Cerebellar nuclear complex (tissue), 1 donor: ENCODE measurements around the gene TAAR2.
"Not testable (repeated sequence)": the region's sequence is repeated elsewhere in the genome, so short reads cannot be mapped to it uniquely, and the experiment has no call there.

Source experiments
- DNase-seq, 2 experiments: peaks; one replicate each; lab custom pipeline; 2025; lab: John Stamatoyannopoulos, UW

TAAR2 gene

GRCh38 chr6:132612449-132613108, 11.5 kb downstream of the TAAR2 start:
- DNase-seq, result no peak

GRCh38 chr6:132611616-132612015, 12.5 kb downstream of the TAAR2 start:
- no peak for DNase-seq

- DNase-seq, result no peak
Measured at GRCh38 chr6:132607544-132608233, 16.4 kb downstream of the TAAR2 start.

GRCh38 chr6:132604635-132605152, 19.4 kb downstream of the TAAR2 start:
- no peak for DNase-seq

- not testable (repeated sequence) for DNase-seq
Measured at GRCh38 chr6:132600900-132601299, 23.2 kb downstream of the TAAR2 start.

DNA sequence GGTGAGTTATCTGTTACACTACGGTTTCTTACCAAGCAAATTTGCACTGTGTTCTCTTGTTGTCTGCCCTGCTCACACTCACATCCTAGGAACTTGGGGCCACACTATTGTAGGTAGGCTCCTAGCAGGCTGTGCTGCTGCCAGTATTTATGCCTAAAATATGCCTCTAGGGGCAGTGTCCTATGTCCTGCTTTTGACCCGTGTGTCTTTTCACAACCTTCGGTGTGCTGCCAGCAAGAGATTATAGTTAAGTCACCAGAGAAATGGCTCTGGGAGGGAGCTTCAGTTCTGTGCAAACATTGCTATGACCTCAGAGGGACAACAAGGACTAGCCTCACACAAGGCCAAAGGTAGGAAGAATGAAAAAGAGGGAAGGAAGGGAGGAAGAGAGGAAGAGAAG, 25.6 kb downstream of the TAAR2 start:
- no peak for DNase-seq

DNA sequence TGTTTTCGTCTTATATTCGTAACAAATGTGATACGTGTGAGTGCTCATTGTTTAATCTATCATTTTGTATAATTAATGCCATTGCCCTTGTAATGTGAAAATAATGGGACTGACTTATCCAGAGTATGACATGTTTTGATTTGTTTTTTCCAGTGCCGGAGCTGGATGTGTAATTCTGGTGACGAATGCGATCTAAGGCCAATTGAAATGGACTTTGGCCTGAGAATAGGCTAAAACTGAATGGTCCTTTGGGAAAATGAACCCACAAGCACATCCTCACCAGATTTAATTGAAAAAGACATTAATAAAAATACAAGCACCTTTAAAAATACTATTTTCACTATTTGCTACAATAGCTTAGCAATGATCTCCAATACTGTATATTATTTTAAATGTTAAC, 27.9 kb downstream of the TAAR2 start:
- no peak for DNase-seq

GRCh38 chr6:132592855-132593254, 31.2 kb downstream of the TAAR2 start:
- DNase-seq, result no peak

DNA sequence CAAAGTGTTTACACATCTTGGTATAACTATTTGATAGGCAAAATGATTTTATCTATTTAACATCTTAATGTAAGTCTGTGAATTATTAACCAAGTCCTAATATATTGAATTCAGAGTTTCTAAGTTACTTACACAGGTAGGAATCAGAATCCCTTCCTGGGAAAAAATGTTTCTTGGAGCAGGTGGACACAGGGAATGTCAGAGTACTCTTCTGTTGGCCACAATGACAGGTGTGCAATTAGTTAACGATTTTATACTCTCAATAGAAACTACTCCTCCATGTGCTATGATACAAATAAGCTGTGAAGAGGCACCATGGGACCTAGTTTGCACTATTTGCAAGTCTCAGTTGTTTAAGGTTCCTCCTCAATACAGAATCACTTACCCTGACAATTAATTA, 33.7 kb downstream of the TAAR2 start:
- no peak for DNase-seq

GRCh38 chr6:132589454-132589853, 34.6 kb downstream of the TAAR2 start, which contains the start of gene TAAR5:
TAAR5 (minus strand) TSS chr6:132589741; CDS start chr6:132589686, 55 bp downstream.
- DNase-seq, result no peak

- no peak for DNase-seq
Measured at GRCh38 chr6:132587424-132587823, 36.7 kb downstream of the TAAR2 start.

GRCh38 chr6:132584698-132585097, 39.4 kb downstream of the TAAR2 start:
- DNase-seq, result no peak

- DNase-seq, result no peak
Measured at GRCh38 chr6:132571774-132572173, 52.3 kb downstream of the TAAR2 start.

GRCh38 chr6:132570221-132570777, 53.8 kb downstream of the TAAR2 start, which contains the start of gene TAAR6:
TAAR6 (plus strand) TSS chr6:132570322; CDS start chr6:132570322, 0 bp downstream.
- no peak for DNase-seq

DNA sequence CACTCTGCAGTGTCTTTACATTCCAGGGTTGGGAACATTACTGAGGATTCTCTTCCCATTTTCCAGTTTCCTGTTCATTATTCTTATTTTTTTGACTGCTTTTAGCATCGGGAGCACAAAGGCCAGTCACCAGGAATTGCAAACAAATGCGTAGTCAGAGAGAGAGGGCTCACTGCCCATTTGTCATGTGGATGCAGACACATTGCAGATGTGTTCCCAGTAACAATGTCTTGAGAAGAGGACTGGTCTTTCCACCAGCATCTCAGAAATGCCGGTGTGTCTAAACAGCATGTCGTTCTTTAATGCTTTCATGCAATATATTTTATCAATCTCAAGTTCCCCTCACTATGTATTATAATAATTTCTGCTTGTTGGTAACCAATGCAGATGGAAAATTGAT, 54.9 kb downstream of the TAAR2 start:
- DNase-seq, result no peak

GRCh38 chr6:132568611-132569010, 55.5 kb downstream of the TAAR2 start:
- DNase-seq, result no peak

DNA sequence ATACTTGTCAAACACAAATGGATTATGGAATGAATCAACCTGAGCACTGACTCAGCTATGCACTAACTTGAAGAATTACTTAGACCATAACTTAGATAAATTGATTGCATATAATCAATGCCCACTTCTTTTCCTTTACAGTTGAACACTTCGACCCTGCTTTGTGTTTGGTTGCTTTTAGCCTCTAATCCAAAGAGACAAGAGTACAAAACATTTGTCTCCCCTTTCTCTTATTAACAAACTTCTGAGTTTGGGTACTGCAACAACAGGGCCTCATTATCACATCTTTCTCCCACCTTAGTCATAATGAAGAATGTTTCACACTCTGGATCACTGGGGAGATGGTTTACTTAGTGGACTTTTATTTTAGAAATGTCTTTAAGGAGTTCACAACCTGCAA, 56.5 kb downstream of the TAAR2 start:
- DNase-seq, result no peak
